AG09309 (cell line): ENCODE measurements around the gene PRKG1.
A peak's percentile ranks its signal among the peaks of the same experiment; 100 is the strongest.

Experiments used
- DNase-seq: peaks from one replicate; pipeline ENCODE4 v3.0.0-alpha.2; 2010; ENCODE audit warnings: low read depth
- H3K4me3 ChIP-seq: 2 replicates; pipeline ENCODE4 v1.5.1; 2011; ENCODE audit warnings: mild to moderate bottlenecking, low read depth, low read length, moderate library complexity; ENCODE audit not compliant: control insufficient read depth
- TF ChIP-seq, protein P1 (sequence below): IDR thresholded peaks from 2 replicates; pipeline ENCODE4 v1.5.1; 2011; ENCODE audit warnings: mild to moderate bottlenecking, low read depth, low read length, inconsistent platforms; ENCODE audit not compliant: insufficient read depth, control insufficient read depth; ENCODE audit errors: missing control alignments

Gene PRKG1

DNA sequence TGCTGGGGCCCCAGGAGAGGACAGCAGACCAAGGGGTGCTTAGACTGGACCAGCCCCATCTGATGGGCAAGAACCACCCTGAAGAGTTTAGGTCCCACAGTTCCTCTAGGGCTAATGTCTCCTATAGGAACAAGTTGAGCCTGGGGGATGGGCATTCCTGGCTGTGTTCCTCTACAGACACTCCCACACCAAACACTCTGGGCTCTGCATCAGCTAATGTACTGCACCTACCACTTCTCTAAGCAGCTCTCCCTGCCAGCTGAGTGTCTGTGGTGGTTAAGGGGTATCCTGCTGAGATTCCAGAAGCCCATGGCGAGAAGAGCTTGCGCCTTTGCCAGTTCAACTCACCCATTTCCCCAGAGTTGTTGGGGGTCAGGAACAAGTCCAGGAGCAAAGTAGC is 909.2 kb downstream of the PRKG1 start:
- no peak for DNase-seq
- TF ChIP-seq, protein P1, sequence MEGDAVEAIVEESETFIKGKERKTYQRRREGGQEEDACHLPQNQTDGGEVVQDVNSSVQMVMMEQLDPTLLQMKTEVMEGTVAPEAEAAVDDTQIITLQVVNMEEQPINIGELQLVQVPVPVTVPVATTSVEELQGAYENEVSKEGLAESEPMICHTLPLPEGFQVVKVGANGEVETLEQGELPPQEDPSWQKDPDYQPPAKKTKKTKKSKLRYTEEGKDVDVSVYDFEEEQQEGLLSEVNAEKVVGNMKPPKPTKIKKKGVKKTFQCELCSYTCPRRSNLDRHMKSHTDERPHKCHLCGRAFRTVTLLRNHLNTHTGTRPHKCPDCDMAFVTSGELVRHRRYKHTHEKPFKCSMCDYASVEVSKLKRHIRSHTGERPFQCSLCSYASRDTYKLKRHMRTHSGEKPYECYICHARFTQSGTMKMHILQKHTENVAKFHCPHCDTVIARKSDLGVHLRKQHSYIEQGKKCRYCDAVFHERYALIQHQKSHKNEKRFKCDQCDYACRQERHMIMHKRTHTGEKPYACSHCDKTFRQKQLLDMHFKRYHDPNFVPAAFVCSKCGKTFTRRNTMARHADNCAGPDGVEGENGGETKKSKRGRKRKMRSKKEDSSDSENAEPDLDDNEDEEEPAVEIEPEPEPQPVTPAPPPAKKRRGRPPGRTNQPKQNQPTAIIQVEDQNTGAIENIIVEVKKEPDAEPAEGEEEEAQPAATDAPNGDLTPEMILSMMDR: no peak
- no peak overlapping the region for H3K4me3 ChIP-seq

DNA sequence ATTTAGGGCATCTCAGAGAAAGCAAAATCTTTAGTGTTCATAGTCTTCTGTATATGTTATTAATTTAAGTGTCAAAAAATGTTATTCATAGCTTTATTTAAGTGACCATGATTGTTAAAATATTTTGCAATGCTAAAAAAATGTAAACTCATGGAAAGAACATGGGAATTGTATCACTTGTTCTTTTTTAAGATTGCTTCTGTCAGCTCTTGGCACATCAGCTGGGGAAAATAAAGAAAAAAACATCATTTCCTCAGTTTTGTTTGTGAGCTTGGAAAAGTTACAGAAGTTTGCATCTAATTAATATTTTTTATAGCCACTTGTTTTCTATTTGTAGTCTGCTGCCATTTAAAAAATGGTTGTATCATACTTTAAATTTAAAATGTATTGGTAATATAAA is 911.0 kb downstream of the PRKG1 start:
- DNase-seq: no peak
- H3K4me3 ChIP-seq: no peak overlapping the region
- TF ChIP-seq, protein P1: no peak

DNA sequence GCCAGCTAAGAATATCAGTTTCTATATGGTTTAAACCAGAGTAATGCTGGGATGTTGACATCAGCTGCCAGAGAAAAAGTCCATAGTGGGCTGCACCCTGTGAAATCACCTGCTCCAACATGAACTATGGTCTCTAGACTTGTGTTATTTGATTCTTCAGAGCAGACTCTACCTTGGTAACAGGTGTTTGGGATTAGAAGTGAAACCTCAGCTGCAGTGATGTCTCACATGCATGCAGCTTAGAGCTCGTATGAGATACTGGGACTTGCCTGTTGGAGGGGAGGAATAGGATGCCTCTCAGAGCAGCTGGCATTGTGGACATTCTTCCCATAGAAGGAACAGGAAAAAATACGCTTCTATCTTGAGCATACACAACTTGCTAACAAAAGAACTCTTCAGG is 912.2 kb downstream of the PRKG1 start:
- H3K4me3 ChIP-seq: no peak overlapping the region
- TF ChIP-seq, protein P1: no peak
- no peak for DNase-seq

DNA sequence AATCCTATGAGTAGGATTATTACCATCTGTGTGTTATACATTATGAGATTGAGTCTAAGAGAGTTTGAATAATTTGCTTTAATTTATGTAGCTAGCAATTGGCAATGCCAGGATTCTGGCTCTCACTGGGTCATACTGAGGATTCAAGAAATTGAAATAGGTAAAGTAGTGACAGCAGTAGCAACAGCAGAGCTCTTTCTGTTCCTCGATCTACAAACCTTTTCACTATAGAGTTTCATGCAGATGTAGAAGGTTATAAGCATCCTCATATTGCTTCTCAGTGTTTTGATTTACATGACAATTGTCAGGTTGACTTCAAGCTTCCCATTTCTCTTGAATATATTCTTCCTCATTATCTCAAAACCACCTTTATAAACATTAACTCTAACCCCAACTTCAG is 919.2 kb downstream of the PRKG1 start:
- no peak for DNase-seq
- TF ChIP-seq, protein P1: no peak
- no peak overlapping the region for H3K4me3 ChIP-seq

DNA sequence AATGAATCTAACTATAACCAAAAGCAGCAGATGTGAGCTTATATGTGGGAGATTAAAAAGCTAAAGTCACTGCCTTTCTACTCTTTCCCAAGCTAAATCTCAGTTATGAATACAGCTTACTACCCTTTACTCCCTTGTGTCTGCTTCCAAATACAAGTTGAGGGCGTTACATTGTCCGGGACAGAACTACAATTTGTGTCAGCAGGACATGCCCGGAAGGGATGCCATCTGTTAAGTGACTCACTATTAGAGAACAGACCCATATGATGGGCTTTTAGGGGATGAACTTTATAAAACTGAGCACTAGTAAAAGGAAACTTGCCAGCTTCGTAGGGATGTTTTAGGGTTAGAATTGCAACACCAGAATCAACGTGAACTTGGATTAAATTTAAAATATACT is 924.8 kb downstream of the PRKG1 start:
- no peak for DNase-seq
- no peak overlapping the region for H3K4me3 ChIP-seq
- TF ChIP-seq, protein P1: no peak

- peak; percentile 11 for DNase-seq
- TF ChIP-seq, protein P1: peak; percentile 69
- no peak overlapping the region for H3K4me3 ChIP-seq
Measured at GRCh38 chr10:52004342-52004949, 930.2 kb downstream of the PRKG1 start.

- TF ChIP-seq, protein P1: no peak
- H3K4me3 ChIP-seq: no peak overlapping the region
- no peak for DNase-seq
Measured at GRCh38 chr10:52007091-52007490, 932.8 kb downstream of the PRKG1 start.
